ENCODE results near the gene JAK2.

The JAK2 gene

DNA sequence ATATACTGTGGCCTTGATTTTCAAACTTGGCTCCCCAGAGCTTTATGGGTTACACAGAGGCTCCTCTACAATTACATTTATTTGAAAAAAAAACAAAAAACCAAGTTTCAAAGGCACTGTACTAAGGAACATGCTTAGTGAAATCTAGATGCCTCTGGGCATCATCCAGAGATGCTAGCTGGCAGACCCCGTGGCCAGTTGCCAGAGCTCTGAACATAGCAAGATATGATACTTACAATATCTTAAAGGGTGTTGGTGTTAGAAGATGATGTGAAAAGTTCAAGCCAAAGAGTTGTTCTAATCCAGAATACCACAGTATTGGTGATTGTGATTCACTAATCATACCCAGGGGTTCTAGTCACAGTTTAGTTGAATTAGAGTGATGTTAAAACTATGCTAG is 87.8 kb downstream of the JAK2 start:
- Histone ChIP-seq H3K27me3 (ENCODE audit: control insufficient read depth, low read length) (no peaks in the 10 kb centered on the region), H3F3A (ENCODE audit: control insufficient read depth, insufficient read depth) (no peaks in the 10 kb centered on the region), H3K4me1 (ENCODE audit: control insufficient read depth, low read length) (no peaks in the 10 kb centered on the region), H3K27ac (ENCODE audit: low read depth, low read length) (no peak overlapping the region), H3K4me2 (ENCODE audit: low read length) (no peak overlapping the region), H3K79me2 (ENCODE audit: control insufficient read depth, low read length) (no peaks in the 10 kb centered on the region), H3K9me3 (ENCODE audit: control insufficient read depth, insufficient read depth, low read length) (no peaks in the 10 kb centered on the region), H3K9me2 (replicated peaks; ENCODE audit: control insufficient read depth, low read length) (no peaks in the 10 kb centered on the region), H3K36me3 (ENCODE audit: control insufficient read depth, low read length) (no peaks in the 10 kb centered on the region), H4K20me1 (ENCODE audit: control insufficient read depth, insufficient read depth, low read depth, low read length) (no peaks in the 10 kb centered on the region), H3K4me3 (ENCODE audit: low read length) (no peak overlapping the region)
- TF ChIP-seq EZH2phosphoT487 (IDR thresholded peaks at IDR 0.05; ENCODE audit: borderline replicate concordance, low read length), result no peak
- no peak for TF ChIP-seq CTCF (IDR thresholded peaks at IDR 0.05; ENCODE audit: low read depth, low read length, poor library complexity, severe bottlenecking)

DNA sequence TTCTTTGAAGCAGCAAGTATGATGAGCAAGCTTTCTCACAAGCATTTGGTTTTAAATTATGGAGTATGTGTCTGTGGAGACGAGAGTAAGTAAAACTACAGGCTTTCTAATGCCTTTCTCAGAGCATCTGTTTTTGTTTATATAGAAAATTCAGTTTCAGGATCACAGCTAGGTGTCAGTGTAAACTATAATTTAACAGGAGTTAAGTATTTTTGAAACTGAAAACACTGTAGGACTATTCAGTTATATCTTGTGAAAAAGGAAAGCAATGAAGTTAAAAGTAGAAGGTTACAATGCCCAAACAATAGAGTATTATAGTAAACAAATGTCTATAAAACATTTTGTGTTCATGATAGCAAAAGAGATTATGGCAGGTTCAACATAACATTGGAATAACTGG is 88.6 kb downstream of the JAK2 start:
- H3K4me1 ChIP-seq (ENCODE audit: control insufficient read depth, low read length), result no peaks in the 10 kb centered on the region
- H3K27ac ChIP-seq (ENCODE audit: low read depth, low read length), result no peak overlapping the region
- H3K4me2 ChIP-seq (ENCODE audit: low read length), result no peak overlapping the region
- no peaks in the 10 kb centered on the region for H3K9me3 ChIP-seq (ENCODE audit: control insufficient read depth, insufficient read depth, low read length)
- no peaks in the 10 kb centered on the region for H4K20me1 ChIP-seq (ENCODE audit: control insufficient read depth, insufficient read depth, low read depth, low read length)
- no peaks in the 10 kb centered on the region for H3K79me2 ChIP-seq (ENCODE audit: control insufficient read depth, low read length)
- TF ChIP-seq CTCF (IDR thresholded peaks at IDR 0.05; ENCODE audit: low read depth, low read length, poor library complexity, severe bottlenecking), result no peak
- no peak for TF ChIP-seq EZH2phosphoT487 (IDR thresholded peaks at IDR 0.05; ENCODE audit: borderline replicate concordance, low read length)
- H3K9me2 ChIP-seq (replicated peaks; ENCODE audit: control insufficient read depth, low read length), result no peaks in the 10 kb centered on the region
- no peaks in the 10 kb centered on the region for H3F3A ChIP-seq (ENCODE audit: control insufficient read depth, insufficient read depth)
- no peaks in the 10 kb centered on the region for H3K36me3 ChIP-seq (ENCODE audit: control insufficient read depth, low read length)
- no peak overlapping the region for H3K4me3 ChIP-seq (ENCODE audit: low read length)
- H3K27me3 ChIP-seq (ENCODE audit: control insufficient read depth, low read length), result no peaks in the 10 kb centered on the region

DNA sequence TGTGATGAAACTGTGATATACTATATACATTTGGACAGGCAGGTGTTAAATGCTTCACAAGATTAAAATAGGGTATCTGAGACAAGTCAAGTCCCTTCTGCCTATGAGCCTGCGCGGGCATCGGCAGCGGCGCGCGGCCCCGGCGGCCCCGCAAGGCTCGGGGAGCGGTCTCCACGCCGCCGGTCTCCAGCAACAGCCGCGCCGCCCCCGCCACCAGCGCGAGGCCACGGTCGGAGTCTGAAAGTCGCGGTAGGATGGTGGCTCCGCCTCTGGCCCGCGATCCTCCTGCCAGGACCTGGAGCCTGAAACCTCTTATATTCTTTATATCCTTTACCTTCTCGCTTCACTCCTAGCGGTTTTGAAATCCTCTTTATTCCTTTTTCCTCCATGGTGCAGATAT is 100.9 kb downstream of the JAK2 start:
- no peak overlapping the region for H3K4me3 ChIP-seq (ENCODE audit: low read length)
- H3K4me2 ChIP-seq (ENCODE audit: low read length), result no peak overlapping the region
- H3K79me2 ChIP-seq (ENCODE audit: control insufficient read depth, low read length), result no peaks in the 10 kb centered on the region
- H3K4me1 ChIP-seq (ENCODE audit: control insufficient read depth, low read length), result no peaks in the 10 kb centered on the region
- H3F3A ChIP-seq (ENCODE audit: control insufficient read depth, insufficient read depth), result no peaks in the 10 kb centered on the region
- no peak for TF ChIP-seq CTCF (IDR thresholded peaks at IDR 0.05; ENCODE audit: low read depth, low read length, poor library complexity, severe bottlenecking)
- no peak for TF ChIP-seq EZH2phosphoT487 (IDR thresholded peaks at IDR 0.05; ENCODE audit: borderline replicate concordance, low read length)
- no peaks in the 10 kb centered on the region for H3K9me3 ChIP-seq (ENCODE audit: control insufficient read depth, insufficient read depth, low read length)
- H3K36me3 ChIP-seq (ENCODE audit: control insufficient read depth, low read length), result no peaks in the 10 kb centered on the region
- no peaks in the 10 kb centered on the region for H4K20me1 ChIP-seq (ENCODE audit: control insufficient read depth, insufficient read depth, low read depth, low read length)
- H3K27ac ChIP-seq (ENCODE audit: low read depth, low read length), result no peak overlapping the region
- H3K27me3 ChIP-seq (ENCODE audit: control insufficient read depth, low read length), result no peaks in the 10 kb centered on the region
- no peaks in the 10 kb centered on the region for H3K9me2 ChIP-seq (replicated peaks; ENCODE audit: control insufficient read depth, low read length)

GRCh38 chr9:5089737-5090136 is 104.7 kb downstream of the JAK2 start:
- Histone ChIP-seq H3K27ac (ENCODE audit: low read depth, low read length) (no peak overlapping the region), H3K9me2 (replicated peaks; ENCODE audit: control insufficient read depth, low read length) (no peaks in the 10 kb centered on the region), H3K9me3 (ENCODE audit: control insufficient read depth, insufficient read depth, low read length) (no peaks in the 10 kb centered on the region), H4K20me1 (ENCODE audit: control insufficient read depth, insufficient read depth, low read depth, low read length) (no peaks in the 10 kb centered on the region), H3K27me3 (ENCODE audit: control insufficient read depth, low read length) (no peaks in the 10 kb centered on the region), H3K4me3 (ENCODE audit: low read length) (no peak overlapping the region), H3K4me1 (ENCODE audit: control insufficient read depth, low read length) (no peaks in the 10 kb centered on the region), H3K4me2 (ENCODE audit: low read length) (no peak overlapping the region), H3F3A (ENCODE audit: control insufficient read depth, insufficient read depth) (no peaks in the 10 kb centered on the region), H3K79me2 (ENCODE audit: control insufficient read depth, low read length) (no peaks in the 10 kb centered on the region), H3K36me3 (ENCODE audit: control insufficient read depth, low read length) (no peaks in the 10 kb centered on the region)
- no peak for TF ChIP-seq CTCF (IDR thresholded peaks at IDR 0.05; ENCODE audit: low read depth, low read length, poor library complexity, severe bottlenecking)
- TF ChIP-seq EZH2phosphoT487 (IDR thresholded peaks at IDR 0.05; ENCODE audit: borderline replicate concordance, low read length), result no peak

Measured in DOHH2 (cell line).